GM12801 (cell line): Measurements from ENCODE around the gene PCDH19.

Experiments used
- CTCF ChIP-seq: IDR thresholded peaks from one replicate; pipeline ENCODE4 v1.5.1; 2011; ENCODE audit warnings: control low read depth; ENCODE audit not compliant: insufficient read length; ENCODE audit errors: extremely low read depth

PCDH19 gene

DNA sequence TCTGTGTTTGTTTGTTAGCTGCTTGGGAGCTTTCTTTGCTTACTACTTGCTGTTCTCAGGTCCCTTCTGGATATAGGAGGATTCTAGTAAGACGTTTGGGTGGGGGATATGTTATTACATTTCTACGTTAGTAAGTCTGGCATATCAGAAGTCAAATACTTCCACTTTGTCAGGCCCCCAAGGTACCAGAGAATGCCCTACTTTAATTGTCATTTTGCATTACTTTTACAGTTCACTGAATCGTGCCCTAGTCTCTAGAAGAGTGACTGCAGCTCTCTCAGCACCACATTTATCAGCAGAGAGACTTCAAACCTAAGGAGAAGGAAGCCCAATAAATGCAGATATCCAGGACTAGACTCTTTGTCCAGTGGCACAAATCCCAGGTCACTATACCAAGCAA is 54.4 kb downstream of the PCDH19 start:
- no peak for TF ChIP-seq CTCF

DNA sequence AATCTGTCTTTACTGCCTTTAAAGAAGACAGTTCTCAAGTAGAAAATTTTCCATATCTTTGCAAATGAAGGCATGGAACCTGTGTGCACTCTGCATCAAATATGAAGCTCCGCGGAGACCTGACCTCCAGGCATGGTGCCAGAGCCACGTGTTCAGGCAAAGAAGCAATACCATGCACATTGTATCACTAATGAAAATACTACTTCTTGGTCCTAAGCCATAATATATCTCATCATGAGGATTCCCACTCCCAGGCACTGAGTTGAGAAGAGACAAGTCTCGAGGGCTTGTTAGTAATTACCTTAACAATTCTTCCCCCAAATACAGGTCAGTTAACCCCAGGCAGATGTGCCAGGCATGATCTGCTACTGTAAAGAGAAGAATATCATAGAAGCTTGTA is 56.7 kb downstream of the PCDH19 start:
- TF ChIP-seq CTCF: no peak

GRCh38 chrX:100350704-100351489 is 59.2 kb downstream of the PCDH19 start:
- TF ChIP-seq CTCF: no peak

DNA sequence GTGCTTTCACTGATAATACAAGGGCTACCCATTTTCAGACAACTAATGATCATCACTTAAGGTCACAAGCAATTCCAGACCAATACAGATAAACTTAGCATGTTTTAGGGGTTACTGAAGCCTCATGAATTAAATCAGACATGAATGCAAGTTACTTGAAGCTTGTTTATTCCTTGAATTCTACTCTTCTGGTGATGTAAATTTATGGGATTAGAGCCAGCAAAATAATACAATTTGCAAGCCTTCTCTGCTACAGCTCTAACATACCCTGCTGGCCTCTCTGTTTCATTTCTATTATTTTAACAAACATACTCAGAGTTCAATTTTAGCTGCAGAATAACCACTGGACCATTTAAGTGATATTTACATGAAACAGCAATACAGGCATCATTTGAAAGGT is 60.7 kb downstream of the PCDH19 start:
- no peak for TF ChIP-seq CTCF

DNA sequence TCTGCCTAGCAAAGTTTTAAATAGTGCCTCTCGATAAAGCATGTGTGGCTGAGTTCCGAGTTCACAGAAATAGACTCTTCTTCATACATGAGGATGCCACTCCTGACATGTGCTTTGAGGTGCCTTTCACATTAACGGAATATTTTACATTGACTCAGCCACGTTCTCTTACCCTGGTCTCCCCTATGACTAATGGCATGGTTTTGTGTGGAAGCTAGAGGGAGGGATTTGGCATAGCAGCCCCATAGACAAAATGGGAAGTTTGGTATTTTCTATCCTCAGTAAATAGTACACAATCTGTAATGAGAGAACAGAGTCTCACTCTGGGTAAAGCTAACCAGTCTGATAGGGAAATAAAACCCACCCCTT is 68.9 kb downstream of the PCDH19 start:
- TF ChIP-seq CTCF: no peak

GRCh38 chrX:100340491-100341141 is 69.5 kb downstream of the PCDH19 start:
- TF ChIP-seq CTCF: no peak

- TF ChIP-seq CTCF: no peak
Measured at GRCh38 chrX:100328351-100328750, 81.7 kb downstream of the PCDH19 start.
